Neural cell (in vitro differentiated cells): ENCODE measurements around the gene ZCWPW1. TPM values are rescaled to one million over a fixed set of nuclear protein-coding genes. Genes with fewer than 3 reads are reported as not detected.

Experiments used
- H2AFZ ChIP-seq: fragments of 200-600, 300-800 bp; sonication (generic), shearing (Covaris generic); 2 replicates; pipeline ENCODE4 v1.6.0; 2014; ENCODE audit warnings: low read depth, mild to moderate bottlenecking, antibody characterized with exemption, low read length, moderate library complexity
- H3F3A ChIP-seq: fragments of 200-600 bp; shearing (Covaris generic); 2 replicates; pipeline ENCODE4 v1.6.1; 2016; ENCODE audit warnings: mild to moderate bottlenecking, moderate library complexity, mixed read lengths, antibody characterized with exemption, low read length; ENCODE audit not compliant: insufficient read depth, poor library complexity, severe bottlenecking
- H3K27ac ChIP-seq: fragments of 200-600, 300-800 bp; sonication (generic), shearing (Covaris generic); 2 replicates; pipeline ENCODE4 v1.5.1; 2014; ENCODE audit warnings: mild to moderate bottlenecking, low read length, moderate library complexity
- H3K27me3 ChIP-seq: fragments of 300-800, 200-600 bp; sonication (generic), shearing (Covaris generic); 2 replicates; pipeline ENCODE4 v1.6.0; 2014; ENCODE audit warnings: mild to moderate bottlenecking, low read depth, low read length, moderate library complexity; ENCODE audit not compliant: insufficient read depth
- H3K36me3 ChIP-seq: fragments of 300-800, 200-600 bp; sonication (generic), shearing (Covaris generic); 2 replicates; pipeline ENCODE4 v1.5.1; 2014; ENCODE audit warnings: mild to moderate bottlenecking, antibody characterized with exemption, low read length, moderate library complexity; ENCODE audit not compliant: insufficient read depth
- H3K4me2 ChIP-seq: fragments of 300-800, 200-600 bp; sonication (generic), shearing (Covaris generic); 2 replicates; pipeline ENCODE4 v1.6.0; 2014; ENCODE audit warnings: mild to moderate bottlenecking, low read length
- H3K4me3 ChIP-seq: fragments of 300-800, 200-600 bp; sonication (generic), shearing (Covaris generic); 2 replicates; pipeline ENCODE4 v1.5.1; 2014; ENCODE audit warnings: mild to moderate bottlenecking, low read length, moderate library complexity
- H3K79me2 ChIP-seq: fragments of 200-600 bp; shearing (Covaris generic); replicated peaks from 2 replicates; pipeline ENCODE4 v1.6.0; 2014; ENCODE audit warnings: mild to moderate bottlenecking, low read length, moderate library complexity; ENCODE audit not compliant: insufficient read depth
- H3K9ac ChIP-seq: fragments of 300-800, 200-600 bp; sonication (generic), shearing (Covaris generic); 2 replicates; pipeline ENCODE4 v1.6.1; 2016; ENCODE audit warnings: mild to moderate bottlenecking, low read length, mixed read lengths
- H3K9me2 ChIP-seq: fragments of 200-600 bp; shearing (Covaris generic); 2 replicates; pipeline ENCODE4 v1.6.1; 2016; ENCODE audit warnings: mild to moderate bottlenecking, low read length, mixed read lengths; ENCODE audit not compliant: insufficient read depth
- H3K9me3 ChIP-seq: fragments of 200-600, 300-800 bp; sonication (generic), shearing (Covaris generic); 2 replicates; pipeline ENCODE4 v1.6.1; 2016; ENCODE audit warnings: mild to moderate bottlenecking, mixed run types, low read length, moderate library complexity, mixed read lengths
- H4K20me1 ChIP-seq: fragments of 200-600 bp; shearing (Covaris generic); 2 replicates; pipeline ENCODE4 v1.6.1; 2016; ENCODE audit warnings: mild to moderate bottlenecking, mixed run types; ENCODE audit not compliant: insufficient read depth
- EP300 ChIP-seq: fragments of 450-650 bp; conservative IDR thresholded peaks from 2 replicates; pipeline ENCODE4 v1.6.1; 2014; ENCODE audit warnings: antibody characterized with exemption, mild to moderate bottlenecking, moderate library complexity; ENCODE audit not compliant: poor library complexity, severe bottlenecking
- EZH2 ChIP-seq: fragments of 200-600, 300-800 bp; shearing (Covaris generic), sonication (generic); IDR thresholded peaks from 2 replicates; pipeline ENCODE4 v1.6.1; 2014; ENCODE audit warnings: antibody characterized with exemption, low read length, borderline replicate concordance, mild to moderate bottlenecking; ENCODE audit not compliant: insufficient read depth, poor library complexity, severe bottlenecking
- MXI1 ChIP-seq: fragments of 450-650 bp; conservative IDR thresholded peaks from 2 replicates; pipeline ENCODE4 v1.6.1; 2014; ENCODE audit warnings: antibody characterized with exemption, mild to moderate bottlenecking; ENCODE audit not compliant: poor library complexity, severe bottlenecking
- POLR2AphosphoS5 ChIP-seq: IDR thresholded peaks from 2 replicates; pipeline ENCODE4 v1.6.1; 2012
- RAD21 ChIP-seq: fragments of 450-650 bp; conservative IDR thresholded peaks from 2 replicates; pipeline ENCODE4 v1.6.1; 2014; ENCODE audit warnings: antibody characterized with exemption, mild to moderate bottlenecking, moderate library complexity
- SMC3 ChIP-seq: fragments of 450-650 bp; conservative IDR thresholded peaks from 2 replicates; pipeline ENCODE4 v1.6.1; 2014; ENCODE audit warnings: antibody characterized with exemption, mild to moderate bottlenecking, moderate library complexity; ENCODE audit not compliant: poor library complexity
- TAF1 ChIP-seq: IDR thresholded peaks from 2 replicates; pipeline ENCODE4 v1.6.1; 2012; ENCODE audit warnings: low read depth
- polyA plus RNA-seq: library from polyadenylated mRNA; depleted of rRNA; stranded (reverse); fragments of >200 nt; gene quantifications from 2 replicates; pipeline ENCODE4 v1.2.3, GENCODE V29; 2014
- TF ChIP-seq, protein P1 (sequence below): fragments of 450-650 bp; IDR thresholded peaks from 2 replicates; pipeline ENCODE4 v1.5.1; 2014; ENCODE audit warnings: antibody characterized with exemption, mild to moderate bottlenecking, moderate library complexity; ENCODE audit not compliant: poor library complexity, severe bottlenecking
- TF ChIP-seq, protein P2 (sequence below): IDR thresholded peaks from 2 replicates; pipeline ENCODE4 v1.6.1; 2012; ENCODE audit warnings: borderline replicate concordance

ZCWPW1 gene
- polyA plus RNA-seq, 1 donor from 2014 or later = 6.8 TPM

DNA sequence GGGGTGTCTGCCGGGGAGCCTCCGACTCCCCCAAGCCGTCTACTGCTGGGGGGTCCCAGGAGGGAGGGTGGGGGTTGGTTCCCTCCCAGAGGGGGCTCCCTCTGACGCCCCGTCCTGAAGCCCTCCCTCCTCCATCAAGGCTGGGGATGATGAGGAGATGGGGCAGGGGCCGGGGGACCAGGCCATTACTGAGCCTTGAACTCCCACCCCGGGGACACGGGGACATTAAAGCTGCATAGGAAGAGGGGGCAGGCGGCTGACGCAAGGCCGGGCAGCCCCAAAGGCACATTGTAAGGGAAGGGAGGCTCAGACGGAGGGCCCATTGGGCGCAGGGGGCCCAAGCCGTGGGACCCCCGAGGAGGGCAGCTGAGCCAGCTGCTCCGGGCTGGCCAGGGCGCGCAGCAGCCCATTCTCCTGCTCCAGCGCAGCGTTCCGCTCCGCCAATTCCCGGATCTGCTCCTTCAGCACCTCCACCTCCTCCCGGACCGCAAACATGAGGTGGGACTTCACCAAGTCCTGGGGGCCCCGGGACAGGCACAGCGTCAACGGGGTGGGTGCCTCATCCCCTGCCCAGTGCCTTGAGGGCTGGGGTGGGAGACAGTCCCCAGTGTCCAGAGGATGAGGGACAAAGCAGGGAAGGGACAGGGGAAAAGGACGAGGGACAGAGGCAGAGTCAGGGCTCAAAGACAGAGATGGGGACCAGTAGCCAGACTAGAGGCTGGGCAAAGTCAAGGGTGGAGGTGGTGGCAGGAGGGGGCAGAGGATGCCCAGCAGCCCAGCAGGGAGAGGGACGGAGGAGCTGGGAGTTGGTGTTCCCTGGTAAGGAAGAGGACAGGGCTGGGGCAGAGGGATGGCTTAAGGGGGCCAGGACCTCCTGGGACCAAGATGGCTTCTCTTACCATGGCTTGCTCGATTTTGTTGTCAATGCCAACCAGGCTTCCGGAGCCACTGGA, 38.4 kb upstream of the ZCWPW1 start:
- Histone ChIP-seq H3K36me3 (no peaks in the 10 kb centered on the region), H3K9me2 (no peaks in the 10 kb centered on the region), H3K4me2 (no peak overlapping the region), H2AFZ (no peak overlapping the region), H3K4me3 (no peak overlapping the region), H3K79me2 (no peaks in the 10 kb centered on the region), H3K27ac (no peak overlapping the region), H4K20me1 (no peaks in the 10 kb centered on the region), H3K27me3 (no peaks in the 10 kb centered on the region), H3K9ac (no peak overlapping the region), H3F3A (no peaks in the 10 kb centered on the region), H3K9me3 (no peaks in the 10 kb centered on the region)
- no peak for TF ChIP-seq TAF1
- no peak for TF ChIP-seq MXI1
- TF ChIP-seq RAD21 = no peak
- TF ChIP-seq POLR2AphosphoS5 = no peak
- no peak for TF ChIP-seq EP300
- TF ChIP-seq, protein P1, sequence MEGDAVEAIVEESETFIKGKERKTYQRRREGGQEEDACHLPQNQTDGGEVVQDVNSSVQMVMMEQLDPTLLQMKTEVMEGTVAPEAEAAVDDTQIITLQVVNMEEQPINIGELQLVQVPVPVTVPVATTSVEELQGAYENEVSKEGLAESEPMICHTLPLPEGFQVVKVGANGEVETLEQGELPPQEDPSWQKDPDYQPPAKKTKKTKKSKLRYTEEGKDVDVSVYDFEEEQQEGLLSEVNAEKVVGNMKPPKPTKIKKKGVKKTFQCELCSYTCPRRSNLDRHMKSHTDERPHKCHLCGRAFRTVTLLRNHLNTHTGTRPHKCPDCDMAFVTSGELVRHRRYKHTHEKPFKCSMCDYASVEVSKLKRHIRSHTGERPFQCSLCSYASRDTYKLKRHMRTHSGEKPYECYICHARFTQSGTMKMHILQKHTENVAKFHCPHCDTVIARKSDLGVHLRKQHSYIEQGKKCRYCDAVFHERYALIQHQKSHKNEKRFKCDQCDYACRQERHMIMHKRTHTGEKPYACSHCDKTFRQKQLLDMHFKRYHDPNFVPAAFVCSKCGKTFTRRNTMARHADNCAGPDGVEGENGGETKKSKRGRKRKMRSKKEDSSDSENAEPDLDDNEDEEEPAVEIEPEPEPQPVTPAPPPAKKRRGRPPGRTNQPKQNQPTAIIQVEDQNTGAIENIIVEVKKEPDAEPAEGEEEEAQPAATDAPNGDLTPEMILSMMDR = no peak
- TF ChIP-seq SMC3 = no peak
- TF ChIP-seq, protein P2, sequence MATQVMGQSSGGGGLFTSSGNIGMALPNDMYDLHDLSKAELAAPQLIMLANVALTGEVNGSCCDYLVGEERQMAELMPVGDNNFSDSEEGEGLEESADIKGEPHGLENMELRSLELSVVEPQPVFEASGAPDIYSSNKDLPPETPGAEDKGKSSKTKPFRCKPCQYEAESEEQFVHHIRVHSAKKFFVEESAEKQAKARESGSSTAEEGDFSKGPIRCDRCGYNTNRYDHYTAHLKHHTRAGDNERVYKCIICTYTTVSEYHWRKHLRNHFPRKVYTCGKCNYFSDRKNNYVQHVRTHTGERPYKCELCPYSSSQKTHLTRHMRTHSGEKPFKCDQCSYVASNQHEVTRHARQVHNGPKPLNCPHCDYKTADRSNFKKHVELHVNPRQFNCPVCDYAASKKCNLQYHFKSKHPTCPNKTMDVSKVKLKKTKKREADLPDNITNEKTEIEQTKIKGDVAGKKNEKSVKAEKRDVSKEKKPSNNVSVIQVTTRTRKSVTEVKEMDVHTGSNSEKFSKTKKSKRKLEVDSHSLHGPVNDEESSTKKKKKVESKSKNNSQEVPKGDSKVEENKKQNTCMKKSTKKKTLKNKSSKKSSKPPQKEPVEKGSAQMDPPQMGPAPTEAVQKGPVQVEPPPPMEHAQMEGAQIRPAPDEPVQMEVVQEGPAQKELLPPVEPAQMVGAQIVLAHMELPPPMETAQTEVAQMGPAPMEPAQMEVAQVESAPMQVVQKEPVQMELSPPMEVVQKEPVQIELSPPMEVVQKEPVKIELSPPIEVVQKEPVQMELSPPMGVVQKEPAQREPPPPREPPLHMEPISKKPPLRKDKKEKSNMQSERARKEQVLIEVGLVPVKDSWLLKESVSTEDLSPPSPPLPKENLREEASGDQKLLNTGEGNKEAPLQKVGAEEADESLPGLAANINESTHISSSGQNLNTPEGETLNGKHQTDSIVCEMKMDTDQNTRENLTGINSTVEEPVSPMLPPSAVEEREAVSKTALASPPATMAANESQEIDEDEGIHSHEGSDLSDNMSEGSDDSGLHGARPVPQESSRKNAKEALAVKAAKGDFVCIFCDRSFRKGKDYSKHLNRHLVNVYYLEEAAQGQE = no peak
- TF ChIP-seq EZH2 = no peak

DNA sequence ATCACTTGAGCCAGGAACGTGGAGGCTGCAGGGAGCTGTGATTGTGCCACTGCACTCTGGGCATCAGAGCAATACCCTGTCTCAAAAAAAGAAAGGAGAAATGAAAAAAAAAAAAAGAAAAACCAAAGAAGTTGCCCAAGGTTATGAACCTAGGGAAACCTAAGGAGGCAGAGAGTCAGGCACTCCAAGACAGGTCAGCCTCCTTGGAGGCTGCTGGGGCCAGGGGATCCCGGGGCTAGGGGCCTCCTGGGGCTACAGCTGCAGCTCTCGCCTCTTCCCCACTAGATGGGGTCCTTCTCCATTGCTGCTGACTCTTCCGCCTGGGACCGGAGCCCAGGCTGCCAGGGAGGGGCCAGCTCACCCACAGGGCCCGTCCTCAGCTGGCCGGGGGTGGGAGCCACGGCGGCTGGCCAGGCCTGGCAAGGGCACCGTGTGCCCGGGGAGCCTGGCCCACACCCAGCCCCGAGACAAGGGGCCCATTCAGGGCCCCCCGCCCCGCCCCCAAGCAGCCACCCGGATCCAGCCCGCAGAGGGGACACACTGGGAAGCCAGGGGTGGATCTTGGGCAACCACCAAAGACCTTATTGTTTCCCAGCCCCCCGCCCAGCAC, 37.3 kb upstream of the ZCWPW1 start:
- Histone ChIP-seq H3K9ac (no peak overlapping the region), H3K27me3 (no peaks in the 10 kb centered on the region), H3K27ac (no peak overlapping the region), H3K79me2 (no peaks in the 10 kb centered on the region), H3K4me3 (no peak overlapping the region), H3K9me3 (no peaks in the 10 kb centered on the region), H2AFZ (no peak overlapping the region), H3K36me3 (no peaks in the 10 kb centered on the region), H3K4me2 (no peak overlapping the region), H4K20me1 (no peaks in the 10 kb centered on the region), H3K9me2 (no peaks in the 10 kb centered on the region), H3F3A (no peaks in the 10 kb centered on the region)
- TF ChIP-seq TAF1 (no peak), RAD21 (no peak), SMC3 (no peak), POLR2AphosphoS5 (no peak), EZH2 (no peak), EP300 (no peak), MXI1 (no peak)
- TF ChIP-seq, protein P2 = no peak
- TF ChIP-seq, protein P1 = no peak
